Prostate gland (tissue), 1 donor: ENCODE results near the gene CPS1.

Experiments used
- POLR2A ChIP-seq: fragments of 450-650 bp; IDR thresholded peaks from one replicate; pipeline ENCODE4 v1.6.1; 2016; ENCODE audit warnings: antibody characterized with exemption, mild to moderate bottlenecking
- POLR2AphosphoS5 ChIP-seq: sonication (generic); formaldehyde crosslinking; IDR thresholded peaks from one replicate; pipeline ENCODE4 v1.6.1; 2017; ENCODE audit warnings: antibody characterized with exemption

DNA sequence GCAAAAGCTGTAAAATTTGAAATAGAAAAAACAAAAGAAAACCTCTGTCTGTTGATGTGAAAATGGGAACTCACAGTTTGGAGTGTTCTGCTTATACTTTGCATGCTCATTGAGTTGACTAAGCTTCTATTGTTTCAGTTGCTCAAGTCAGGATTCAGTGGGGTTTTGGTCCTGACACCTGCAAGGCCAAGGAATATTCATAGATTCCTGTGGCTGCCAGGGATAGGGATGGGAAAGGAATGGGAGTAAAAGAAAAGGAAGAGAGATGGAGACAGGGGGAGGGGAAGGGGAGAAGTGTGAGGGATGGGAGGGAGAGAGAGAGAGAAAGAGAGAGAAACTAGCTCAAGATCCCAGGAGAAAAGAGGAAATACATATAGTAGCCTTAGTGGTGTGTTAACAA is 1.3 kb downstream of the CPS1 start:
- no peak for TF ChIP-seq POLR2AphosphoS5
- no peak for TF ChIP-seq POLR2A
